GM18505 (cell line): ENCODE measurements around the gene PARD3B.

ENCODE experiments used
- ATAC-seq: cut with Tn5 transposase; IDR thresholded peaks from one replicate; pipeline ENCODE4 v1.9.1; 2021; ENCODE audit not compliant: unreplicated experiment
- POLR2A ChIP-seq: IDR thresholded peaks from 4 replicates; pipeline ENCODE4 v1.6.1; 2011; ENCODE audit warnings: borderline replicate concordance; ENCODE audit not compliant: insufficient read depth, insufficient read length; ENCODE audit errors: extremely low read depth

Gene PARD3B

GRCh38 chr2:204665207-204665606 is 119.9 kb downstream of the PARD3B start:
- ATAC-seq: no peak
- no peak for TF ChIP-seq POLR2A

GRCh38 chr2:204665771-204666170 is 120.5 kb downstream of the PARD3B start:
- no peak for ATAC-seq
- TF ChIP-seq POLR2A: no peak

GRCh38 chr2:204667990-204668389 is 122.7 kb downstream of the PARD3B start:
- no peak for TF ChIP-seq POLR2A
- ATAC-seq: no peak

GRCh38 chr2:204669382-204669781 is 124.1 kb downstream of the PARD3B start:
- no peak for ATAC-seq
- no peak for TF ChIP-seq POLR2A

GRCh38 chr2:204670124-204670523 is 124.8 kb downstream of the PARD3B start:
- no peak for TF ChIP-seq POLR2A
- ATAC-seq: no peak

GRCh38 chr2:204670756-204671155 is 125.5 kb downstream of the PARD3B start:
- TF ChIP-seq POLR2A: no peak
- ATAC-seq: no peak

GRCh38 chr2:204672772-204673171 is 127.5 kb downstream of the PARD3B start:
- no peak for TF ChIP-seq POLR2A
- no peak for ATAC-seq

- no peak for ATAC-seq
- TF ChIP-seq POLR2A: no peak
Measured at GRCh38 chr2:204673877-204674276, 128.6 kb downstream of the PARD3B start.

- no peak for TF ChIP-seq POLR2A
- no peak for ATAC-seq
Measured at GRCh38 chr2:204678031-204678430, 132.8 kb downstream of the PARD3B start.

- no peak for TF ChIP-seq POLR2A
- no peak for ATAC-seq
Measured at GRCh38 chr2:204680576-204680975, 135.3 kb downstream of the PARD3B start.

- no peak for ATAC-seq
- TF ChIP-seq POLR2A: no peak
Measured at GRCh38 chr2:204681412-204681811, 136.1 kb downstream of the PARD3B start.

- no peak for TF ChIP-seq POLR2A
- no peak for ATAC-seq
Measured at GRCh38 chr2:204683384-204683783, 138.1 kb downstream of the PARD3B start.

- TF ChIP-seq POLR2A: no peak
- ATAC-seq: no peak
Measured at GRCh38 chr2:204686406-204686805, 141.1 kb downstream of the PARD3B start.

GRCh38 chr2:204687776-204688175 is 142.5 kb downstream of the PARD3B start:
- no peak for TF ChIP-seq POLR2A
- no peak for ATAC-seq

GRCh38 chr2:204691911-204692510 is 146.7 kb downstream of the PARD3B start:
- no peak for ATAC-seq
- no peak for TF ChIP-seq POLR2A
